Measurements from ENCODE around the gene SHH. TPM values are rescaled to one million over a fixed set of nuclear protein-coding genes. Genes with fewer than 3 reads are reported as not detected.

The SHH gene
- total RNA-seq, 1 experiment from 2014 or later, result 4.7 TPM

DNA sequence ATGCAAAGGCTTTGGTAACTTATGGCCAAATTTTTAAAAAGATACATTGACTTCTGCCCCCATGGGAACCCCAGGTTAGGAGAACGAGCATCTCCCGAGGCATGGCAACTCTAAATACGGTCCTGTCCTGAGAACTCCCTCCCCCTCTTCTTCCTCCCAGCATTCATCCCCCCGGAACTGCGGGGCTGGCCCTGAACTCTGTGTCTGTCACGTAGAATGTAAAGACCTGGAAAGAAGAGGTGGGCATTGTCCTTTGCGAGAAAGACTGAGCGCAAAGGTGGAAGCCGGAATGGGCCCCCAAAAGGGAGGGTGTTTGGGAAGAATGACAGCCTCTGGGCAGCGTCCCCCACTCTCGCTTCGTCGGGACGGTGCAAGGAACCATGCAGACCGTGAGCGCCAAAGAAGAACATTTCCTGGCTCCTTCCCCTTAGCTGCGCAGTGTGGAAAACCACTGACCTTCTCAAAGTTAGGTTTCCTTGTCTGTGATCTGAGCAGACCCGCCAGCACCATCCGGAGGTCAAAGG is 21.0 kb downstream of the SHH start:
- Mint-ChIP-seq H3K4me3 (ENCODE audit: unreplicated experiment) (no peak overlapping the region), H3K27me3 (ENCODE audit: insufficient read depth, unreplicated experiment) (no peaks in the 10 kb centered on the region), H3K4me1 (ENCODE audit: low read depth, unreplicated experiment) (no peaks in the 10 kb centered on the region), H3K36me3 (ENCODE audit: insufficient read depth, unreplicated experiment) (peaks cover 14% of the 10 kb centered on the region), H3K9me3 (ENCODE audit: unreplicated experiment) (no peaks in the 10 kb centered on the region), H3K27ac (ENCODE audit: unreplicated experiment) (no peak overlapping the region)
- peaks cover 1% of the 10 kb centered on the region; the same call in 1 of the 2 replicates for H3K4me1 ChIP-seq
- BruUV-seq (replicated peaks), result no TSS peak
- no peak overlapping the region for H3K4me3 ChIP-seq (ENCODE audit: low read depth, low read length)
- no peaks in the 10 kb centered on the region for H3K36me3 ChIP-seq (ENCODE audit: control insufficient read depth, insufficient read depth, low read length)
- no peak for DNase-seq
- CTCF ChIA-PET, result no interaction called here
- H3K27me3 ChIP-seq (replicated peaks; ENCODE audit: control insufficient read depth, insufficient read depth, low read length), result no peaks in the 10 kb centered on the region
- POLR2A ChIA-PET, result no interaction called here
- TF ChIP-seq, protein P1, sequence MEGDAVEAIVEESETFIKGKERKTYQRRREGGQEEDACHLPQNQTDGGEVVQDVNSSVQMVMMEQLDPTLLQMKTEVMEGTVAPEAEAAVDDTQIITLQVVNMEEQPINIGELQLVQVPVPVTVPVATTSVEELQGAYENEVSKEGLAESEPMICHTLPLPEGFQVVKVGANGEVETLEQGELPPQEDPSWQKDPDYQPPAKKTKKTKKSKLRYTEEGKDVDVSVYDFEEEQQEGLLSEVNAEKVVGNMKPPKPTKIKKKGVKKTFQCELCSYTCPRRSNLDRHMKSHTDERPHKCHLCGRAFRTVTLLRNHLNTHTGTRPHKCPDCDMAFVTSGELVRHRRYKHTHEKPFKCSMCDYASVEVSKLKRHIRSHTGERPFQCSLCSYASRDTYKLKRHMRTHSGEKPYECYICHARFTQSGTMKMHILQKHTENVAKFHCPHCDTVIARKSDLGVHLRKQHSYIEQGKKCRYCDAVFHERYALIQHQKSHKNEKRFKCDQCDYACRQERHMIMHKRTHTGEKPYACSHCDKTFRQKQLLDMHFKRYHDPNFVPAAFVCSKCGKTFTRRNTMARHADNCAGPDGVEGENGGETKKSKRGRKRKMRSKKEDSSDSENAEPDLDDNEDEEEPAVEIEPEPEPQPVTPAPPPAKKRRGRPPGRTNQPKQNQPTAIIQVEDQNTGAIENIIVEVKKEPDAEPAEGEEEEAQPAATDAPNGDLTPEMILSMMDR (IDR thresholded peaks at IDR 0.05; ENCODE audit: insufficient read depth in 1 of 2, low read depth in 1 of 2, low read length in 1 of 2, severe bottlenecking in 1 of 2, unreplicated experiment in 1 of 2), result no peak
- no peaks in the 10 kb centered on the region for H3K9me3 ChIP-seq
- intact Hi-C loops (cut with micrococcal nuclease; ENCODE audit: unreplicated experiment), result no loop called here

DNA sequence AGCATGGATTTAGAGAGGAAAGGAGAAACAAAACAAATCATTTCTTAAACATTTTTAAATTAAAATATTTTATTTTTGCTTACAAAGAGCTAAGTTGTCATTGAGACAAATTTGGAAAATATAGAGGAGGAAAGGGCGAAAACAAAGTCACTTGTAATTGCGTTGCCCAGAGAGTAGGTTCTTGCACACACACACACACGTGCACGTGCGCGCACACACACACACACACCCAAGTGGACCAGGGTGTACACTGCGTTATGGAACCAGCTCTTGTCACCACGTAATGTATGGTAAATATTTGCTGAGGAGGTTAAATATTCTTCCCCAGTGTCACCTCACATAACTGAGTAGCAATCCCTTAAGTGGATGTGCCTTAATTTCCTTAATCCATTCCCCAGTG is 21.6 kb downstream of the SHH start:
- ChIA-PET CTCF (no interaction called here), POLR2A (no interaction called here)
- H3K27ac Mint-ChIP-seq (ENCODE audit: unreplicated experiment), result no peak overlapping the region
- Histone ChIP-seq H3K4me1 (no peaks in the 10 kb centered on the region), H3K36me3 (ENCODE audit: control insufficient read depth, insufficient read depth, low read length) (no peaks in the 10 kb centered on the region), H3K9me3 (no peaks in the 10 kb centered on the region), H3K4me3 (ENCODE audit: low read depth, low read length) (no peak overlapping the region), H3K27me3 (replicated peaks; ENCODE audit: control insufficient read depth, insufficient read depth, low read length) (no peaks in the 10 kb centered on the region)
- H3K36me3 Mint-ChIP-seq (ENCODE audit: insufficient read depth, unreplicated experiment), result peaks cover 14% of the 10 kb centered on the region
- no peak overlapping the region for H3K4me3 Mint-ChIP-seq (ENCODE audit: unreplicated experiment)
- intact Hi-C loops (cut with micrococcal nuclease; ENCODE audit: unreplicated experiment), result no loop called here
- H3K27me3 Mint-ChIP-seq (ENCODE audit: insufficient read depth, unreplicated experiment), result no peaks in the 10 kb centered on the region
- no peak for DNase-seq
- H3K4me1 Mint-ChIP-seq (ENCODE audit: low read depth, unreplicated experiment), result no peaks in the 10 kb centered on the region
- no peaks in the 10 kb centered on the region for H3K9me3 Mint-ChIP-seq (ENCODE audit: unreplicated experiment)
- no TSS peak for BruUV-seq (replicated peaks)
- TF ChIP-seq, protein P1 (IDR thresholded peaks at IDR 0.05; ENCODE audit: insufficient read depth in 1 of 2, low read depth in 1 of 2, low read length in 1 of 2, severe bottlenecking in 1 of 2, unreplicated experiment in 1 of 2), result no peak

DNA sequence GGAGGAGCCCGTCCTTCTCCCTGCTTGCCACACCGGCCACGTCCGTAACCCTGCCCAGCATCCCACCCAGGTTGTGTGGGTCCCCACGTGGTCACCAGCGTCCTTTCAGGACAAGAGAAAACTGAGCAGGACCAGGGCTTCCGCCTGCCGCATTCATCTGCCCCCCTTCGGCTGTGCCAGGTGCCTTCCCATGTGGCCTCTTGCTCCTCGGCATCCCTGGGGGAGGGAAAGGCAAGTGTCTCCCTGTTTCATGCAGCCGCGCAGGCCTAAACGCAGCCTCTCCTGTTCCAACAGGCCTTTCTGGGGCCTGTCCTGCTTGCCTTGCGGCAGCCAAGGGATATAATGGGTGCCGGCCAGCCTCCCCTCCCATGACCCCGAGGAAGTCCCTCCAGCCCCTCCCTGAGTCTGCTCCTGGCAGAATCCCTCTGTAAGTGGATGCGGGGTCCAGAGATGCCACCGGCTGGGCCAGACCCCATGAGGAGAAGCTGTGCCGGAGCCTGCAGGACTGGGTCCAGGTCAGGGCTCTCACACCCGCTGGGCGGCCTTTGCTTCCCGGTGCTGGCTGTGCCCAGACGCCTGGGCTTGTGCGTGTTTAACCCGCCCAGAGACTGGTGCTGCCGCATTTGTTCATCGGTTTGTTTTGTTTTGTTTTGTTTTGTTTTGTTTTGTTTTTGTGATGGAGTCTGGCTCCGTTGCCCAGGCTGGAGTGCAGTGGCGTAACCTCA is 23.1 kb downstream of the SHH start:
- intact Hi-C loops (cut with micrococcal nuclease; ENCODE audit: unreplicated experiment), result no loop called here
- H3K4me3 ChIP-seq (ENCODE audit: low read depth, low read length), result no peak overlapping the region
- H3K4me1 Mint-ChIP-seq (ENCODE audit: low read depth, unreplicated experiment), result no peaks in the 10 kb centered on the region
- H3K9me3 Mint-ChIP-seq (ENCODE audit: unreplicated experiment), result no peaks in the 10 kb centered on the region
- H3K9me3 ChIP-seq, result no peaks in the 10 kb centered on the region
- TF ChIP-seq, protein P1 (IDR thresholded peaks at IDR 0.05; ENCODE audit: insufficient read depth in 1 of 2, low read depth in 1 of 2, low read length in 1 of 2, severe bottlenecking in 1 of 2, unreplicated experiment in 1 of 2), result no peak
- BruUV-seq (replicated peaks), result no TSS peak
- H3K27ac Mint-ChIP-seq (ENCODE audit: unreplicated experiment), result no peak overlapping the region
- no peaks in the 10 kb centered on the region; the same call in 1 of the 2 replicates for H3K36me3 ChIP-seq (ENCODE audit: control insufficient read depth, insufficient read depth, low read length)
- CTCF ChIA-PET, result no interaction called here
- DNase-seq, result peak in 1 of 2 experiments; percentile 40
- H3K4me1 ChIP-seq, result no peaks in the 10 kb centered on the region
- H3K36me3 Mint-ChIP-seq (ENCODE audit: insufficient read depth, unreplicated experiment), result peaks cover 16% of the 10 kb centered on the region
- POLR2A ChIA-PET, result no interaction called here
- H3K27me3 Mint-ChIP-seq (ENCODE audit: insufficient read depth, unreplicated experiment), result no peaks in the 10 kb centered on the region
- H3K4me3 Mint-ChIP-seq (ENCODE audit: unreplicated experiment), result no peak overlapping the region
- no peaks in the 10 kb centered on the region for H3K27me3 ChIP-seq (replicated peaks; ENCODE audit: control insufficient read depth, insufficient read depth, low read length)
